Astrocyte (in vitro differentiated cells and primary cell): ENCODE data around the gene FAM168A. TPM values are rescaled to one million over a fixed set of nuclear protein-coding genes. Genes with fewer than 3 reads are reported as not detected.

Source experiments
- DNase-seq: peaks from one replicate; pipeline ENCODE4 v3.0.0-alpha.2; 2010; ENCODE audit warnings: low read depth
- FAIRE-seq: peaks from 2 replicates; lab custom pipeline; 2011; peaks lifted over from hg19 to GRCh38; lab: Jason Lieb, UNC
- H2AFZ ChIP-seq: 2 replicates; pipeline ENCODE4 v1.6.0; 2012; ENCODE audit warnings: low read depth, low read length, inconsistent platforms
- H3K27ac ChIP-seq: 2 replicates; pipeline ENCODE4 v1.5.1; 2011; ENCODE audit warnings: low read depth, low read length, inconsistent platforms
- H3K27me3 ChIP-seq: 2 replicates; pipeline ENCODE4 v1.6.0; 2011; ENCODE audit warnings: low read length, inconsistent platforms; ENCODE audit not compliant: insufficient read depth
- H3K36me3 ChIP-seq: 2 replicates; pipeline ENCODE4 v1.5.1; 2011; ENCODE audit warnings: low read length, inconsistent platforms; ENCODE audit not compliant: insufficient read depth
- H3K4me1 ChIP-seq: 2 replicates; pipeline ENCODE4 v1.5.1; 2011; ENCODE audit warnings: low read length, inconsistent platforms; ENCODE audit not compliant: insufficient read depth
- H3K4me2 ChIP-seq: 2 replicates; pipeline ENCODE4 v1.6.0; 2012; ENCODE audit warnings: low read length, inconsistent platforms
- H3K4me3 ChIP-seq: 2 replicates; pipeline ENCODE4 v1.5.1; 2011; ENCODE audit warnings: low read depth, mild to moderate bottlenecking, low read length, inconsistent platforms; ENCODE audit not compliant: insufficient read depth
- H3K79me2 ChIP-seq: 2 replicates; pipeline ENCODE4 v1.6.0; 2012; ENCODE audit warnings: mild to moderate bottlenecking, low read length, inconsistent platforms; ENCODE audit not compliant: insufficient read depth
- H3K9ac ChIP-seq: 2 replicates; pipeline ENCODE4 v1.6.0; 2012; ENCODE audit warnings: mild to moderate bottlenecking, low read length, inconsistent platforms
- H3K9me3 ChIP-seq: 2 replicates; pipeline ENCODE4 v1.5.1; 2012; ENCODE audit warnings: low read depth, mild to moderate bottlenecking, low read length, inconsistent platforms; ENCODE audit not compliant: insufficient read depth
- H4K20me1 ChIP-seq: 2 replicates; pipeline ENCODE4 v1.6.0; 2012; ENCODE audit warnings: low read length, inconsistent platforms; ENCODE audit not compliant: insufficient read depth
- H3K27ac Mint-ChIP-seq: one replicate; pipeline ENCODE4 v1.8.0; 2021; ENCODE audit warnings: mild to moderate bottlenecking, mixed read lengths; ENCODE audit not compliant: unreplicated experiment
- H3K27me3 Mint-ChIP-seq: one replicate; pipeline ENCODE4 v1.8.0; 2021; ENCODE audit warnings: low read depth, mixed read lengths; ENCODE audit not compliant: unreplicated experiment
- H3K36me3 Mint-ChIP-seq: one replicate; pipeline ENCODE4 v1.8.0; 2021; ENCODE audit warnings: low read depth, mixed read lengths; ENCODE audit not compliant: unreplicated experiment
- H3K4me1 Mint-ChIP-seq: one replicate; pipeline ENCODE4 v1.8.0; 2021; ENCODE audit warnings: low read depth, mixed read lengths; ENCODE audit not compliant: unreplicated experiment
- H3K4me3 Mint-ChIP-seq: one replicate; pipeline ENCODE4 v1.8.0; 2021; ENCODE audit warnings: mild to moderate bottlenecking, moderate library complexity, mixed read lengths; ENCODE audit not compliant: unreplicated experiment
- H3K9me3 Mint-ChIP-seq: one replicate; pipeline ENCODE4 v1.8.0; 2021; ENCODE audit warnings: mild to moderate bottlenecking, mixed read lengths; ENCODE audit not compliant: unreplicated experiment
- EZH2 ChIP-seq: IDR thresholded peaks from 2 replicates; pipeline ENCODE4 v1.6.1; 2012; ENCODE audit warnings: mild to moderate bottlenecking, low read length, inconsistent platforms; ENCODE audit not compliant: insufficient read depth
- total RNA-seq: library from RNA; stranded (reverse); gene quantifications from 2 replicates; pipeline ENCODE4 v1.2.1, GENCODE V29; 2021
- TF ChIP-seq, protein P1 (sequence below): IDR thresholded peaks from 2 replicates; pipeline ENCODE4 v1.5.1; 2011; ENCODE audit warnings: low read depth, mild to moderate bottlenecking, inconsistent platforms, low read length, moderate library complexity; ENCODE audit not compliant: insufficient read depth

FAM168A gene
- total RNA-seq, 1 donor from 2014 or later, result 44.8 TPM

DNA sequence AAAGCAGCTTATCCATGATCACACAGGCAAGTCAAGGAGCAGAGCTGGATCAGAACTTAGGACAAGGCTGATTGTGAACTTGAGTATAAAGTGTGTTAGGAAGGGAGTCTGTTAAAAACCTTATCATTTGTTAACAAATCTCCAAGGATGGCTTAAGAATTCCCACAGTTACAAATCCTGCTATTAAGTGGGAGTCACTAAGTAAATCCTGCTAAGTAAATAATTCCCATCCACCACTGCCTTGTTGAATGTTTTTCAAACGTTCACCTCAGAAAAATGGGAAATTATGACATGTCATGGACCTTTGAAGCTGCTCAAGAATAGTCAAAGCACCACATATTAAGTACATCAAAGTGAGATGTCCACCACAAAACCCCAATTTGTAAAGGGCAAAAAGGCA, 88.7 kb downstream of the FAM168A start:
- H3K79me2 ChIP-seq, result peaks cover 16% of the 10 kb centered on the region
- H4K20me1 ChIP-seq, result peaks cover 17% of the 10 kb centered on the region
- H3K9me3 ChIP-seq, result no peaks in the 10 kb centered on the region

DNA sequence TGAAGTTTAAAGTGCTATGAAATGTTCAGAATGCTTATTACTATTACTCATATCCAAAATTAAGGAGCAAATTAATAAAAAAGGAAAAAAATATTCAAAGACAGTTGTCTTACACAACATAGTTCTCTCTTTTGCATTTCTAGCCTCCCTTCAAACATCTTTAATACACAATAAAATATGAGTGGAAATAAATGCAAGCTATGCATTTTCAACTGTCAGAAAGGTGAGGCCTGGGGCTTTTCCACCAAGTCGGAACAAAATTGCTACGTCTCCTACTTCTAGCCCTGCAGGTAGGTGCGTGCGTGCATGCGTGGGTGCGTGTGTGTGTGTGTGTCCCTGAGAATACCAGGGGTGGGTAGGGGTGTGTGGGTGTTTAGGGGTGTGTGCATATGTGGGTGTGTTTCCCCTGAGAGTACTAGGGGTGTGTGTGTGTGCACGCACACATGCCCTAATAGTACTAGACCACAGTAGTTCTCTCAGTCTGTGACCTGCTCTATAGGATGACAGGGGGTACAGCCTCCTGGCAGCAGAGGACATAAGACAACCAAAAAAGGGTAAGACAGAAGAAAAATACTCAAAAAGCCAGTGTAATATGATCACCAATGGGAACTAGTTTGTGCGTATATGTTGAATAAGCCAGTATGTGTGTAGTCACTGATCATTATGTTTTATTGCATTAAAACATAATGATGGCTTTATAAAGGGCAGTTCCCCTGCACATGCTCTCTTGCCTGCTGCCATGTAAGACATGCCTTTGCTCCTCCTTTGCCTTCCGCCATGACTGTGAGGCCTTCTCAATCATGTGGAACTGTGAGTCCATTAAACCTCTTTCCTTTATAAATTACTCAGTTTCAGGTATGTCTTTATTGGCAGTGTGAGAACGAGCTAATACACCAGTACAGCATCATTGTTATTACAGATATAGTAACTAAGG, 89.4 kb downstream of the FAM168A start:
- peaks cover 8% of the 10 kb centered on the region for H3K9me3 Mint-ChIP-seq
- no peaks in the 10 kb centered on the region for H3K4me1 ChIP-seq
- no peak overlapping the region for H3K27ac ChIP-seq
- no peak overlapping the region for H3K4me3 ChIP-seq
- no peak overlapping the region for H3K4me2 ChIP-seq
- H3K4me1 Mint-ChIP-seq, result no peaks in the 10 kb centered on the region
- peaks cover 19% of the 10 kb centered on the region for H3K79me2 ChIP-seq
- H3K36me3 ChIP-seq, result no peaks in the 10 kb centered on the region
- H2AFZ ChIP-seq, result no peak overlapping the region
- H3K27me3 ChIP-seq, result no peaks in the 10 kb centered on the region
- FAIRE-seq (no peak), DNase-seq (no peak)
- no peak overlapping the region for H3K27ac Mint-ChIP-seq
- H3K27me3 Mint-ChIP-seq, result no peaks in the 10 kb centered on the region
- H3K4me3 Mint-ChIP-seq, result no peak overlapping the region
- H3K9ac ChIP-seq, result no peak overlapping the region
- peaks cover 6% of the 10 kb centered on the region for H3K36me3 Mint-ChIP-seq
- peaks cover 17% of the 10 kb centered on the region for H4K20me1 ChIP-seq
- TF ChIP-seq, protein P1, sequence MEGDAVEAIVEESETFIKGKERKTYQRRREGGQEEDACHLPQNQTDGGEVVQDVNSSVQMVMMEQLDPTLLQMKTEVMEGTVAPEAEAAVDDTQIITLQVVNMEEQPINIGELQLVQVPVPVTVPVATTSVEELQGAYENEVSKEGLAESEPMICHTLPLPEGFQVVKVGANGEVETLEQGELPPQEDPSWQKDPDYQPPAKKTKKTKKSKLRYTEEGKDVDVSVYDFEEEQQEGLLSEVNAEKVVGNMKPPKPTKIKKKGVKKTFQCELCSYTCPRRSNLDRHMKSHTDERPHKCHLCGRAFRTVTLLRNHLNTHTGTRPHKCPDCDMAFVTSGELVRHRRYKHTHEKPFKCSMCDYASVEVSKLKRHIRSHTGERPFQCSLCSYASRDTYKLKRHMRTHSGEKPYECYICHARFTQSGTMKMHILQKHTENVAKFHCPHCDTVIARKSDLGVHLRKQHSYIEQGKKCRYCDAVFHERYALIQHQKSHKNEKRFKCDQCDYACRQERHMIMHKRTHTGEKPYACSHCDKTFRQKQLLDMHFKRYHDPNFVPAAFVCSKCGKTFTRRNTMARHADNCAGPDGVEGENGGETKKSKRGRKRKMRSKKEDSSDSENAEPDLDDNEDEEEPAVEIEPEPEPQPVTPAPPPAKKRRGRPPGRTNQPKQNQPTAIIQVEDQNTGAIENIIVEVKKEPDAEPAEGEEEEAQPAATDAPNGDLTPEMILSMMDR, result no peak
- no peak for TF ChIP-seq EZH2
- no peaks in the 10 kb centered on the region for H3K9me3 ChIP-seq

More for the DNA sequence above, 88.7 kb downstream of the FAM168A start:
- Histone ChIP-seq H3K36me3 (no peaks in the 10 kb centered on the region), H3K9ac (no peak overlapping the region), H3K27me3 (no peaks in the 10 kb centered on the region), H3K4me2 (no peak overlapping the region), H3K4me3 (no peak overlapping the region), H2AFZ (no peak overlapping the region), H3K27ac (no peak overlapping the region), H3K4me1 (no peaks in the 10 kb centered on the region)
- Mint-ChIP-seq H3K36me3 (peaks cover 6% of the 10 kb centered on the region), H3K9me3 (peaks cover 3% of the 10 kb centered on the region), H3K4me1 (no peaks in the 10 kb centered on the region), H3K27ac (no peak overlapping the region), H3K27me3 (no peaks in the 10 kb centered on the region), H3K4me3 (no peak overlapping the region)
- FAIRE-seq (no peak), DNase-seq (no peak)
- TF ChIP-seq, protein P1, result no peak
- no peak for TF ChIP-seq EZH2

DNA sequence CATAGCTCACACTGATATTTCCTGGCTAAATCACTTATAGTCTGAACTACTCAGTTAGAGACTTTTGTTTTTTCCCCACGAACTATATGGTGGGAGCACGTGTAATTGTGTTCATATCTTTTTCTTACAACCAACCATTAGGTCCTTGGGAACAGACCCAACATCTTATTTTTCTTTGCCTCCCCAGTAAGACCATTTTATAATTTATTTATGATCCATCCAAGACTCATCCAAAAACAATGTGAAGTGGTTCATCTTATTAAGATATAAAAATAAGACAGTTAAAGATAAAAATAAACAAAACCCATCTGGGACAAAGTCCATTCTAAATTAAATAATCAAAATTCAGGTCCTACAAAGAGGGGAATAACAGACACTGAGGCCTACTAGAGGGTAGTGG, 90.8 kb downstream of the FAM168A start:
- no peak overlapping the region for H3K9ac ChIP-seq
- Mint-ChIP-seq H3K36me3 (peaks cover 6% of the 10 kb centered on the region), H3K27me3 (no peaks in the 10 kb centered on the region), H3K27ac (no peak overlapping the region), H3K9me3 (peaks cover 14% of the 10 kb centered on the region), H3K4me3 (no peak overlapping the region), H3K4me1 (no peaks in the 10 kb centered on the region)
- H3K36me3 ChIP-seq, result no peaks in the 10 kb centered on the region
- H3K9me3 ChIP-seq, result no peaks in the 10 kb centered on the region
- no peak overlapping the region for H3K4me3 ChIP-seq
- TF ChIP-seq, protein P1, result no peak
- no peak for TF ChIP-seq EZH2
- DNase-seq (peak; percentile 25), FAIRE-seq (no peak)
- H4K20me1 ChIP-seq, result peaks cover 18% of the 10 kb centered on the region
- H3K4me2 ChIP-seq, result no peak overlapping the region
- H3K79me2 ChIP-seq, result peaks cover 26% of the 10 kb centered on the region
- H3K27me3 ChIP-seq, result no peaks in the 10 kb centered on the region
- H3K4me1 ChIP-seq, result no peaks in the 10 kb centered on the region
- H2AFZ ChIP-seq, result no peak overlapping the region
- no peak overlapping the region for H3K27ac ChIP-seq
